Ishikawa (cell line): ENCODE data around the gene FHIT.

ENCODE experiments used
- CEBPB ChIP-seq: IDR thresholded peaks from 2 replicates; pipeline ENCODE4 v1.6.1; 2012
- CREB1 ChIP-seq: IDR thresholded peaks from 2 replicates; pipeline ENCODE4 v1.6.1; 2012; ENCODE audit warnings: low read depth
- EGR1 ChIP-seq: IDR thresholded peaks from 2 replicates; pipeline ENCODE4 v1.6.1; 2012
- EP300 ChIP-seq: IDR thresholded peaks from 2 replicates; pipeline ENCODE4 v1.6.1; 2012; ENCODE audit warnings: borderline replicate concordance
- FOXM1 ChIP-seq: IDR thresholded peaks from 2 replicates; pipeline ENCODE4 v1.6.1; 2012; ENCODE audit warnings: low read depth, borderline replicate concordance
- MAX ChIP-seq: IDR thresholded peaks from 2 replicates; pipeline ENCODE4 v1.6.1; 2012
- NFIC ChIP-seq: IDR thresholded peaks from 2 replicates; pipeline ENCODE4 v1.6.1; 2012
- RAD21 ChIP-seq: IDR thresholded peaks from 2 replicates; pipeline ENCODE4 v1.6.1; 2012; ENCODE audit warnings: low read depth
- REST ChIP-seq: IDR thresholded peaks from 2 replicates; pipeline ENCODE4 v1.6.1; 2012; ENCODE audit warnings: low read depth, mild to moderate bottlenecking
- TAF1 ChIP-seq: IDR thresholded peaks from 2 replicates; pipeline ENCODE4 v1.6.1; 2012; ENCODE audit warnings: low read depth, mild to moderate bottlenecking
- TCF12 ChIP-seq: IDR thresholded peaks from 2 replicates; pipeline ENCODE4 v1.6.1; 2012; ENCODE audit warnings: low read depth
- TEAD4 ChIP-seq: IDR thresholded peaks from 2 replicates; pipeline ENCODE4 v1.6.1; 2012
- USF1 ChIP-seq: IDR thresholded peaks from 2 replicates; pipeline ENCODE4 v1.6.1; 2012
- YY1 ChIP-seq: IDR thresholded peaks from 2 replicates; pipeline ENCODE4 v1.6.1; 2012; ENCODE audit warnings: low read depth
- ZBTB7A ChIP-seq: IDR thresholded peaks from 2 replicates; pipeline ENCODE4 v1.6.1; 2012; ENCODE audit warnings: low read depth

The FHIT gene

GRCh38 chr3:59699648-59700320 lies 1551.5 kb downstream of the FHIT start:
- TF ChIP-seq CREB1 (no peak), RAD21 (no peak), USF1 (no peak), TAF1 (no peak), MAX (no peak), EGR1 (no peak), CEBPB (no peak), FOXM1 (no peak), NFIC (no peak), EP300 (no peak), TCF12 (no peak), ZBTB7A (no peak), REST (no peak), YY1 (no peak), TEAD4 (no peak)
